ENCODE measurements around the gene ATP6V0D1. TPM values are rescaled to one million over a fixed set of nuclear protein-coding genes. Genes with fewer than 3 reads are reported as not detected.

ATP6V0D1 gene
- total and polyA plus RNA-seq, 8 donors, result 48.5 to 185 (median 58.6) TPM

DNA sequence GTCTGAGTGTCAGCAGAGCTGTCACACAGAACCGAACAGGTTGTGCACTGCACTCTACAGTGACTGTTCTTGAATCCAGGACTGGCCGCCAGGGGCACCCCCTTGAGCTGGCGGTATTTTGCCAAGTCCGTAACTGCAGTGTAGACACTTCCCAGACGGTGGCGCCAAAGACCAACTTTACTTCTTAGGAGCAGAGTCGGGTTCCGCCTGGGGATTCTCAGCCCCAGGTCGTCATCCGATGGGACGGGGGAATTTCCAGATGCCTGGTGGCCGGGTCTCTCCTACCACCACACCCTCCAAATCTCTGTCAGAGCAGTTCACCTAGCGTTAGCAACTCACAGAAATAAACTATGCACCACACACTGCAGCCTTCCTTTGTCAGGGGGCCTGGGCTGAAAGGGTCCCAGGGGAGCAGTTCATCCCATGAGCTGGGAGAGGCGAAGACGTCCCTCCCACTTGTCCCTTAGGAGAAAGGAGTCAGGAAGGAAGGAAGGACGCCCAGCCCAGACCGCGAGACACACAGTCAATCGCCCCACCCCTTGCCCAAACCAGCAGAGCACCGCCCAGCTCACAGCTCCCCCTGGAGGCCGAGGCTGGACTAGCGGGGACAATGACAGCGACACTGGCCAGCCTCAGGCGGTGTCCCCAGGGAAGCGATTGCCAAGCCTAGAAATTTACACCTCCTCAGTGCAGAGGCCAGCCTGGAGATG lies 40.3 kb upstream of the ATP6V0D1 start:
- H3K4me3 ChIP-seq, result peak overlapping the region; percentile 27 to 44
- ATAC-seq, result peak; percentile 99

DNA sequence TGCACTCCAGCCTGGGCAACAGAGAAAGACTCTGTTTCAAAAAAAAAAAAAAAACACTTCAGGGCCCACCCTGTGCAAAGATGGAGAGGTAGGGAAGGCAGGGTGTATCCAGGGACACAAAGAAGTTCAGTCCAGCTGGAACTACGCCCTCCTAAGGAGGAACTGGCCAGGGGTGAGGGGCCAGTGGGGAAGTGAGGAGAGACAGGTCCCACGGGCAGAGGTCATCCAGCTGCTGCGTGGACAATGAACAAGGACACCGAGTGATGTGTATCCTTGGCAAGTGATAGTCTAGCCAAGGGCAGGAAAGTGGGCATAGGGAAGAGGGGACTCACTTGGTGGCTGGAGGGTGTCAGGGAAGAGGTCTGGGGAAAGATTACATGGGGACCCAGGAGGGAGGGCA lies 38.3 kb upstream of the ATP6V0D1 start:
- DNase-seq (no peak), ATAC-seq (no peak)
- no peak overlapping the region for H3K27ac ChIP-seq
- no peaks in the 10 kb centered on the region for H3K9me3 ChIP-seq
- intact Hi-C loops (cut with DNase I), result no loop called here
- H3K4me1 ChIP-seq, result peaks cover 0 to 38% of the 10 kb centered on the region in 2 donors
- TF ChIP-seq, protein P1, sequence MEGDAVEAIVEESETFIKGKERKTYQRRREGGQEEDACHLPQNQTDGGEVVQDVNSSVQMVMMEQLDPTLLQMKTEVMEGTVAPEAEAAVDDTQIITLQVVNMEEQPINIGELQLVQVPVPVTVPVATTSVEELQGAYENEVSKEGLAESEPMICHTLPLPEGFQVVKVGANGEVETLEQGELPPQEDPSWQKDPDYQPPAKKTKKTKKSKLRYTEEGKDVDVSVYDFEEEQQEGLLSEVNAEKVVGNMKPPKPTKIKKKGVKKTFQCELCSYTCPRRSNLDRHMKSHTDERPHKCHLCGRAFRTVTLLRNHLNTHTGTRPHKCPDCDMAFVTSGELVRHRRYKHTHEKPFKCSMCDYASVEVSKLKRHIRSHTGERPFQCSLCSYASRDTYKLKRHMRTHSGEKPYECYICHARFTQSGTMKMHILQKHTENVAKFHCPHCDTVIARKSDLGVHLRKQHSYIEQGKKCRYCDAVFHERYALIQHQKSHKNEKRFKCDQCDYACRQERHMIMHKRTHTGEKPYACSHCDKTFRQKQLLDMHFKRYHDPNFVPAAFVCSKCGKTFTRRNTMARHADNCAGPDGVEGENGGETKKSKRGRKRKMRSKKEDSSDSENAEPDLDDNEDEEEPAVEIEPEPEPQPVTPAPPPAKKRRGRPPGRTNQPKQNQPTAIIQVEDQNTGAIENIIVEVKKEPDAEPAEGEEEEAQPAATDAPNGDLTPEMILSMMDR (IDR thresholded peaks at IDR 0.05), result no peak
- no peaks in the 10 kb centered on the region for H3K36me3 ChIP-seq
- H3K27me3 ChIP-seq, result no peaks in the 10 kb centered on the region
- no peak overlapping the region for H3K4me3 ChIP-seq

More for the DNA sequence above, 40.3 kb upstream of the ATP6V0D1 start:
- DNase-seq, result peak; percentile 95 to 98 (median 96)
- Histone ChIP-seq H3K36me3 (no peaks in the 10 kb centered on the region), H3K4me1 (peaks cover 0 to 30% of the 10 kb centered on the region in 2 donors), H3K9me3 (no peaks in the 10 kb centered on the region), H3K27me3 (no peaks in the 10 kb centered on the region), H3K27ac (peak overlapping the region; percentile 91 to 95)
- TF ChIP-seq, protein P1 (IDR thresholded peaks at IDR 0.05), result peak; percentile 71 to 84
- intact Hi-C loops (cut with DNase I), result no loop called here

DNA sequence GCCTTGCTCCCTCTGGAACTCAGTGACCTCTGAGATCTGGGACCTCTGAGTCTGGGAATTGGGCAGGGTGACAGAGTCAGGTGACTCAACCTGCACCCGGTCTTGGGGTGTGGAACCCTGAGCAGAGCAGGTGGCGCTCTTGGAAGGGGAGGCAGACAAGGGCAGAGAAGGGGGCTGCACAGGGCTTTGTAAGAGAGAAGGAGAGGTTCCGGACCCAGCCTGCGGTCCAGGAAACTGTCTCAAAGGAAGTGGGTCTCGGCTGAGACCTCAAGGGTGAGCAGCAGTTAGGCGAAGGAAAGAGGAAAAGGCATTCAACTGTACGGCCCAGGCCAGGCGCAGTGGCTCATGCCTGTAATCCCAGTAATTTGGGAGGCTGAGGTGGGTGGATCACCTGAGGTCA lies 37.7 kb upstream of the ATP6V0D1 start:
- H3K27me3 ChIP-seq, result no peaks in the 10 kb centered on the region
- TF ChIP-seq, protein P1 (IDR thresholded peaks at IDR 0.05), result no peak
- H3K4me3 ChIP-seq, result no peak overlapping the region
- no peaks in the 10 kb centered on the region for H3K36me3 ChIP-seq
- H3K9me3 ChIP-seq, result no peaks in the 10 kb centered on the region
- H3K4me1 ChIP-seq, result peaks cover 0 to 43% of the 10 kb centered on the region in 2 donors
- ATAC-seq (no peak), DNase-seq (no peak)
- no peak overlapping the region for H3K27ac ChIP-seq
- intact Hi-C loops (cut with DNase I), result no loop called here

DNA sequence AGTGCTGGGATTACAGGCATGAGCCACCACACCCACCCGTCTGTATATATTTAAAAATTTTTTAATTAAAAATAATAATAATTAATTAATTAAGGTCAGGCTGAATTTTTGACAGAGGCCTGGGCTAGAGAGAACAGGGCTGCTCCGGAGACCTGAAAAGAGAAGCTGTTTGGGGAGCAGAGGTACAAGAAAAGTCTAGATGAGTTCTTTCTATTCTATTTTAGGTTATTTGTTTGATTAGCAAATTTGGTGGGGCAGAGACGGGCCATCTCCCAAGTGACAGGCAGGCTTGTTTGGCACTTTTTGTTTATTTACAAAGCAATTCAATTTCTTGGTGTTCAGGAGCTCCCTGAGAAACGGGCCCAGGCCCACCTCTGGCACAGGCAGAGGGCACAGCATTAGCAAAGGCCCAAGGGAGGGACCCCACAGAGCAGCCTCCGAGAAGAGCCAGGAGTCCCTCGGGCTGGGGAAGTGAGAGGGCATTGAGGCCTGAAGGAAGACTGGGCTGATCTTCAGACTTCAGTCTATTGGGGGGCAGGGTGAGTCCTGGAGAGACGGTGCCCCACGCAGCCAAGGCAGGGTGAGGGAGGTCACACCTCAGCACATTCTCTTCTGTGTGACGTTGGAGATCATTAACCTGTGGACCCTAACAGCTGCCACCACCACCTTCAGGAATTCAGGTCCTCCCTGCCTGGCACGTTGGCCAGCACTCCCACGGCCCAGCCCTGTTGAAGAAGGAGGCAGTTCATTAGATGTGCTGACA lies 36.9 kb upstream of the ATP6V0D1 start:
- Histone ChIP-seq H3K4me1 (peaks cover 0 to 43% of the 10 kb centered on the region in 2 donors), H3K4me3 (no peak overlapping the region), H3K36me3 (no peaks in the 10 kb centered on the region), H3K27ac (no peak overlapping the region), H3K27me3 (no peaks in the 10 kb centered on the region), H3K9me3 (no peaks in the 10 kb centered on the region)
- intact Hi-C loops (cut with DNase I), result no loop called here
- ATAC-seq, result no peak
- TF ChIP-seq, protein P1 (IDR thresholded peaks at IDR 0.05), result no peak
- DNase-seq, result no peak

DNA sequence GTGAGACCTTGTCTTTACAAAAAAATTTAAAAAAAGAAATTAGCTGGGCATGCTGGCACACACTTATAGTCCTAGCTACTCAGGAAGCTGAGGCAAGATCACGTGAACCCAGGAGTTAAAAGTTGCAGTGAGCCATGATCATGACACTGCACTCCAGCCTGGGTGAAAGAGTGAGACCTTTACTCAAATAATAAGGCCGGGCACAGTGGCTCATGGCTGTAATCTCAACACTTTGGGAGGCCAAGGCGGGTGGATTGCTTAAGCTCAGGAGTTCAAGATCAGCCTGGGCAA lies 36.1 kb upstream of the ATP6V0D1 start:
- H3K4me1 ChIP-seq, result peaks cover 0 to 40% of the 10 kb centered on the region in 2 donors
- TF ChIP-seq, protein P1 (IDR thresholded peaks at IDR 0.05), result no peak
- no peak overlapping the region for H3K4me3 ChIP-seq
- no peak for DNase-seq
- no peaks in the 10 kb centered on the region for H3K36me3 ChIP-seq
- intact Hi-C loops (cut with DNase I), result no loop called here
- no peaks in the 10 kb centered on the region for H3K27me3 ChIP-seq
- H3K9me3 ChIP-seq, result no peaks in the 10 kb centered on the region
- no peak overlapping the region for H3K27ac ChIP-seq
- no peak for ATAC-seq

All from left lung (tissue), 10 donors.